Right atrium auricular region (tissue), 2 donors: ENCODE results near the gene RTN4. TPM values are rescaled to one million over a fixed set of nuclear protein-coding genes. Genes with fewer than 3 reads are reported as not detected.

ENCODE experiments used
- DNase-seq: peaks from one replicate; pipeline ENCODE4 v3.0.0-alpha.2; 2019; ENCODE audit warnings: low spot score
- H3K27ac ChIP-seq, 2 donors: fragments of 200-600 bp; sonication (generic); 1 replicate in 1 of 2; 2 replicates in 1 of 2; pipeline ENCODE4 v1.5.1; 2016 to 2019
- H3K27me3 ChIP-seq, 2 donors: fragments of 200-600 bp; sonication (generic); one replicate each; pipeline versions ENCODE4 v1.5.1 to v1.6.0; 2017 to 2019
- H3K36me3 ChIP-seq: fragments of 200-600 bp; sonication (generic); one replicate; pipeline ENCODE4 v1.5.1; 2016
- H3K4me1 ChIP-seq, 2 donors: fragments of 200-600 bp; sonication (generic); one replicate each; pipeline versions ENCODE4 v1.5.1 to v1.6.0; 2017 to 2019
- H3K4me3 ChIP-seq, 2 donors: fragments of 200-600 bp; sonication (generic); 1 replicate in 1 of 2; 2 replicates in 1 of 2; pipeline ENCODE4 v1.5.1; 2017 to 2019; ENCODE audit warnings: mild to moderate bottlenecking in 1 of 2, moderate library complexity in 1 of 2
- H3K9me3 ChIP-seq, 2 donors: fragments of 200-600 bp; sonication (generic); one replicate each; pipeline ENCODE4 v1.5.1; 2019
- CTCF ChIP-seq, 2 donors: fragments of 200-600 bp; sonication (generic); IDR thresholded peaks; one replicate each; pipeline ENCODE4 v1.5.1; 2019; ENCODE audit warnings: antibody characterized with exemption in 2 of 2
- total RNA-seq, 2 donors: library from RNA; depleted of rRNA; stranded (reverse); fragments of >200 nt; gene quantifications; one replicate each; pipeline ENCODE4 v1.1.0, GENCODE V29; 2016

The RTN4 gene
- total RNA-seq, 2 donors from 2014 or later: 152 to 203 TPM

GRCh38 chr2:54954705-54955357 is 95.4 kb downstream of the RTN4 start:
- no peaks in the 10 kb centered on the region for H3K4me1 ChIP-seq
- DNase-seq: no peak
- H3K27ac ChIP-seq: no peak overlapping the region
- no peaks in the 10 kb centered on the region for H3K36me3 ChIP-seq
- H3K9me3 ChIP-seq: no peaks in the 10 kb centered on the region
- no peak overlapping the region for H3K4me3 ChIP-seq
- no peaks in the 10 kb centered on the region for H3K27me3 ChIP-seq
- no peak for TF ChIP-seq CTCF (IDR thresholded peaks at IDR 0.05)

- no peaks in the 10 kb centered on the region for H3K9me3 ChIP-seq
- no peak for DNase-seq
- no peak overlapping the region for H3K4me3 ChIP-seq
- H3K27ac ChIP-seq: no peak overlapping the region
- no peak for TF ChIP-seq CTCF (IDR thresholded peaks at IDR 0.05)
- no peaks in the 10 kb centered on the region for H3K27me3 ChIP-seq
- no peaks in the 10 kb centered on the region for H3K4me1 ChIP-seq
- no peaks in the 10 kb centered on the region for H3K36me3 ChIP-seq
These were observed 96.1 kb downstream of the RTN4 start for GRCh38 chr2:54954158-54954557.

GRCh38 chr2:54952978-54953456 is 97.2 kb downstream of the RTN4 start:
- H3K27me3 ChIP-seq: no peaks in the 10 kb centered on the region
- no peak for DNase-seq
- no peak overlapping the region for H3K4me3 ChIP-seq
- TF ChIP-seq CTCF (IDR thresholded peaks at IDR 0.05): no peak
- H3K27ac ChIP-seq: no peak overlapping the region
- H3K4me1 ChIP-seq: no peaks in the 10 kb centered on the region
- no peaks in the 10 kb centered on the region for H3K36me3 ChIP-seq
- H3K9me3 ChIP-seq: no peaks in the 10 kb centered on the region

- TF ChIP-seq CTCF (IDR thresholded peaks at IDR 0.05): no peak
- no peaks in the 10 kb centered on the region for H3K27me3 ChIP-seq
- H3K4me1 ChIP-seq: no peaks in the 10 kb centered on the region
- H3K4me3 ChIP-seq: no peak overlapping the region
- H3K36me3 ChIP-seq: no peaks in the 10 kb centered on the region
- no peaks in the 10 kb centered on the region for H3K9me3 ChIP-seq
- DNase-seq: no peak
- no peak overlapping the region for H3K27ac ChIP-seq
These were observed 97.8 kb downstream of the RTN4 start for GRCh38 chr2:54952425-54952824.

DNA sequence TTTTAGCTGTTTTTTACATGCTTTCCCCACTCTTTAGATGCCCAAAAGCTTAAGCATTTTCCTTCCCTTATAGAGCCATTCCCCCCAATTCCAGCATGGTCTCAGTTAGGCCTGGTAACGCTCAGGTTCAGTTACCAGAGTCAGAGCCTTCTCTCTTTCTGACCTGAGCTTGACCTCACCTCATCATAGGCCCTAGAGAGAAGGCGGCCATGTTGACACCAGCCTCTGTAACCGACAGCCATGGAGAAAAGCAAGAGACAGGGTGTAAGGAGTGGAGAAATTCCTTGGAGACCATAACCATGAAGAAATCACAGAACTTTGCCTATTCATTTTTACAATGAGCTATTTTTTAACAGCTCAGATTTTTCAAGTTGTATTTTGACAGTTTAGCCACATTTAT is 99.4 kb downstream of the RTN4 start:
- no peak overlapping the region for H3K4me3 ChIP-seq
- H3K27me3 ChIP-seq: no peaks in the 10 kb centered on the region
- H3K9me3 ChIP-seq: no peaks in the 10 kb centered on the region
- no peaks in the 10 kb centered on the region for H3K36me3 ChIP-seq
- no peak for TF ChIP-seq CTCF (IDR thresholded peaks at IDR 0.05)
- no peak for DNase-seq
- peaks cover 0 to 4% of the 10 kb centered on the region in 2 donors for H3K4me1 ChIP-seq
- no peak overlapping the region for H3K27ac ChIP-seq

- Histone ChIP-seq H3K27me3 (no peaks in the 10 kb centered on the region), H3K36me3 (no peaks in the 10 kb centered on the region), H3K27ac (no peak overlapping the region), H3K9me3 (no peaks in the 10 kb centered on the region), H3K4me1 (peaks cover 0 to 9% of the 10 kb centered on the region in 2 donors), H3K4me3 (no peak overlapping the region)
- TF ChIP-seq CTCF (IDR thresholded peaks at IDR 0.05): no peak
- no peak for DNase-seq
These were observed 100.8 kb downstream of the RTN4 start for GRCh38 chr2:54949431-54949830.
